Memory B cell (primary cell): ENCODE results near the gene BRSK2.
A peak's percentile ranks its signal among the peaks of the same experiment; 100 is the strongest.

Experiments
- ATAC-seq: fragments of 150-1000 bp; cut with Tn5 transposase; 2 replicates; pipeline ENCODE4 v1.10.0; 2021; ENCODE audit warnings: low read depth, mild to moderate bottlenecking, moderate library complexity
- DNase-seq, 2 donors: peaks; one replicate each; pipeline ENCODE4 v3.0.0; 2022; ENCODE audit warnings: low spot score in 2 of 2
- H3K27ac Mint-ChIP-seq: one replicate; pipeline ENCODE4 v1.8.0; 2022; ENCODE audit warnings: mild to moderate bottlenecking, moderate library complexity, mixed read lengths
- H3K27me3 Mint-ChIP-seq: one replicate; pipeline ENCODE4 v1.8.0; 2022; ENCODE audit warnings: mixed read lengths
- H3K36me3 Mint-ChIP-seq: one replicate; pipeline ENCODE4 v1.8.0; 2022; ENCODE audit warnings: mild to moderate bottlenecking, mixed read lengths
- H3K4me1 Mint-ChIP-seq: one replicate; pipeline ENCODE4 v1.8.0; 2022; ENCODE audit warnings: mixed read lengths
- H3K4me3 Mint-ChIP-seq: one replicate; pipeline ENCODE4 v1.8.0; 2022; ENCODE audit warnings: mild to moderate bottlenecking, moderate library complexity, mixed read lengths
- H3K9me3 Mint-ChIP-seq: one replicate; pipeline ENCODE4 v1.8.0; 2022; ENCODE audit warnings: mixed read lengths

BRSK2 gene

DNA sequence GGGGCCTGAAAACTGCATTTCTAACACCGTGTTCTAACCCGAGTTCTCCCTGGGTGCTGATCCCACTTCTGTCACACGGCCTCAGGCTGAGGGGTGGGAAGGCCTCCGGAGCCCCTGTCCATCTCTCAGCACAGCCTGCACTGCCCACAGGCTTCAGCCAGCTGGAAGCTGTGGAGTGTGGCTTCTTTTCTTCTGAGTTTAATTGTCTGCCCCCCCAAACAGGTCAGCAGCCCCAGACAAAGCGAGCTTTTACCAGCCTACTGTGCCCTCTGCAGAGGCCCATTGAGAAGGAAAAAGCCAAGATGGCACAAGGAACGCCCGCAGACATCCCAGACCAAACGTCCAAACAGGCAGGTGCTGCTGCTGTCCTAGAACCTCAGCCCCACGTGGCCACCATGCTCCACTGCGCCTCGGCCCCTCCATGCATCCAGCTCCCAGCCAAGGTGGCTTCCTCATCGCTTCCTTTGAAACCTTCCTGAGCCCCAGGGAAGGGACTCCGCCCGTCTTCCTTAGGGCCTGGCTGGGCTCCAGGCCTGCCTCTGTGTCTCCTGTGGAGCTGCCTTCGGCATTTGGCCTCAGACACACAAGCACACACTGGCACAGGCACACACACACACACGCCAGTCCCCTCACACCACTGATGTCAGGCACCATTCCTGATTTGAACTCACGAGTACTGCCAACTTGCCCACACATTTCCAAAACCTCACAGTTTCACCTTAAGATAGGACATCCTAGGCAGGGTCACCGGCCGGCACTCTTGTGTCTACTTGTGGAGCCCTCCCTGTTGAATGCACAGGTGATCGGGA is 95.2 kb downstream of the BRSK2 start:
- Mint-ChIP-seq H3K27me3 (no peaks in the 10 kb centered on the region), H3K4me3 (no peak overlapping the region), H3K27ac (peak overlapping the region; percentile 28), H3K36me3 (peaks cover 2% of the 10 kb centered on the region), H3K4me1 (peaks cover 21% of the 10 kb centered on the region), H3K9me3 (no peaks in the 10 kb centered on the region)
- DNase-seq (no peak), ATAC-seq (no peak)

DNA sequence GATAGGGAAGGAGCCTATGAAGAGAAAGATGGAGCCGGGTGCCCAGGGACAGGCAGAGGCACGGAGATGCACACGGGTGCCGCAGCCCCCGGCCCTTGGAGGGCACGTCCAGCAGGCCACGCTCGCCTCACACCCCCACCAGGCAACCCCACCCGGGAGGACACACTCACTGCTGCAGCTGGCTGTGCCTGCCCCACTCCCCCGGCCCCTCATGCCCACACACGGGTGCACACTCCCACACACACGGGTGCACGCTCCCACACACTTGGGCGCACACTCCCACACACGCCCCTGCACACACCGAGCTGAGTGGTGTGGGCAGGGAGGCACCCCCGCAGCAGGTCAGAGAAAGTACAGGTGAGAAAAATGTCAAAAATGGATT is 95.8 kb downstream of the BRSK2 start:
- H3K4me3 Mint-ChIP-seq: peak overlapping the region; percentile 59
- peak overlapping the region; percentile 28 for H3K27ac Mint-ChIP-seq
- peak; percentile 35 for ATAC-seq
- peaks cover 21% of the 10 kb centered on the region for H3K4me1 Mint-ChIP-seq
- H3K36me3 Mint-ChIP-seq: no peaks in the 10 kb centered on the region
- H3K9me3 Mint-ChIP-seq: no peaks in the 10 kb centered on the region
- no peak for DNase-seq
- H3K27me3 Mint-ChIP-seq: no peaks in the 10 kb centered on the region

DNA sequence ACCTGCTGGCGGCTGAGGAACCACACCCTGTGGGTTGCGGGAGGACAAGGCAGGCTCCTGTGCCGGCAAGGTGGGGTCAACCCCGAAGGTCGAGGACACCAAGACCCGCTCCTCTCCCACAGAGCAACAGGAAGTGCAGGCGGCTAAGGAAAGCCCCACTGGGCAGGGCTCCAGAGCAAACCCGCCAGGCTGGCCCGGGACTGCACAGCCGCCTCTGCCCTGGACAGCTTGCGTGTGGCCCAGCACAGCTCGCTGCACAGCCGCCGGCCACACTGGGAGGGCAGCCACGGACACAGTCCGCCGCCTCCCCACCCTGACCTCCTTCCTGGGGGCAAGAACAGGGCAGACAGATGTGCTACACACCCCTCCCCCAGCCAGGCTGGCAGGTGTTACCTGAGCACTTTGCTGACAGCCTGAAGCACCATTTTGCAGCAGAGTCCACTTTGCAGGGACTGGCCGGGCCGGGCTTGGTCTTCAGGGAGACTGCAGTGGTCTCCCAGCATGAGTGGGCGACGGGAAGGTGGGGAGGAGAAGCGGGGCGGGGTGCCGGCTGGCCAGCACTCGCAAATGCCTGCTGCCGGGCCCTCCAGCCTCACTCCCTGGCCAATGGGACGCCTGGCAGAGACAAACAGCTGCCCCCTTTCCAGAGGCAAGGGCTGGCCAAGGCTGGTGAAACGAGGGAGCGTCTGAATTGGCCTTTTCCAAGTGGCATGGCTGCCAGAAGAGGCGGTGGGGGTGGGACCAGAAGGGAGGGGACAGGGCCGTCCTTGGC is 96.5 kb downstream of the BRSK2 start, which contains the start of gene MOB2:
TSS of gene MOB2 (minus strand) at position 726 of the 772 bp plus-strand sequence. CDS start at position 503, 223 bp downstream.
- Mint-ChIP-seq H3K27me3 (no peaks in the 10 kb centered on the region), H3K36me3 (no peaks in the 10 kb centered on the region), H3K4me1 (peaks cover 21% of the 10 kb centered on the region), H3K9me3 (no peaks in the 10 kb centered on the region), H3K4me3 (peak within 1 kb of the TSS; percentile 59), H3K27ac (peak within 1 kb of the TSS; percentile 42)
- DNase-seq: no peak
- peak; percentile 76 for ATAC-seq

DNA sequence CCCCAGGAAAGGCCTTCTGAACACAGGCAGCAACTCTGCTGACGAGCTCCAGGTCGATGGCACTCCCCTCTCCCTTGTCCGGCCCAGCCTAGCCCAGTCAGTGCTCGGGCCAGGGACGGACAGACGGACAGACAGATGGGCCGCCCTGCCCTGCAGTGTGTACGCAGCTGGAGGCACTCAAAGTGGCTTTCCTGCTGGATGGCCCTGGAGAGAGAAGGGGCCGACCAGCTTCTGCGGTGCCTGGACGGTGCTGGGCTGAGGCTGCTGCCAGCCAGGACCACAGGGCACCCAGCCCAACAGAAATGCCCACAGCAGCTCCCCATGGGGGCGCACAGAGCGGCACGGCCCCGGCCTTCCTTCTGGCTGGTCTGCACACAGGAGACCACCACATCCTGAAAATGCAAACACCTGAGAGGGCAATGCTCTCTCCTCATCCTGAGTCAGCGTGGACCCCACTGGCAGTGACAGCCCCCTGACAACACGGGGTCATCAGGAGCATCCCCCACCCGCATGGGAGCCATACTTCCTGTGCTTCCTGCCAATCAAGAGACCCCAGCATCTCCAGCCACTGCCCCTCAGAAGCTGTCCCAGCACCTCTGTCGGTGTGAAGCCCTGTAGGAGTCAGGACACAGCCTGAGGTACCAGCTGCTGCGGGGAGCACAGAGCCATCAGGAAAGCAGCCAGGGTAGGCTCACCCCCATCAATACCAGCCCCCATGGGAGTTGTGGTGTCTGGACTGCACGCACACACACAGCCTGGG is 97.5 kb downstream of the BRSK2 start:
- ATAC-seq: no peak
- Mint-ChIP-seq H3K4me1 (peaks cover 21% of the 10 kb centered on the region), H3K27ac (peak overlapping the region; percentile 42)

DNA sequence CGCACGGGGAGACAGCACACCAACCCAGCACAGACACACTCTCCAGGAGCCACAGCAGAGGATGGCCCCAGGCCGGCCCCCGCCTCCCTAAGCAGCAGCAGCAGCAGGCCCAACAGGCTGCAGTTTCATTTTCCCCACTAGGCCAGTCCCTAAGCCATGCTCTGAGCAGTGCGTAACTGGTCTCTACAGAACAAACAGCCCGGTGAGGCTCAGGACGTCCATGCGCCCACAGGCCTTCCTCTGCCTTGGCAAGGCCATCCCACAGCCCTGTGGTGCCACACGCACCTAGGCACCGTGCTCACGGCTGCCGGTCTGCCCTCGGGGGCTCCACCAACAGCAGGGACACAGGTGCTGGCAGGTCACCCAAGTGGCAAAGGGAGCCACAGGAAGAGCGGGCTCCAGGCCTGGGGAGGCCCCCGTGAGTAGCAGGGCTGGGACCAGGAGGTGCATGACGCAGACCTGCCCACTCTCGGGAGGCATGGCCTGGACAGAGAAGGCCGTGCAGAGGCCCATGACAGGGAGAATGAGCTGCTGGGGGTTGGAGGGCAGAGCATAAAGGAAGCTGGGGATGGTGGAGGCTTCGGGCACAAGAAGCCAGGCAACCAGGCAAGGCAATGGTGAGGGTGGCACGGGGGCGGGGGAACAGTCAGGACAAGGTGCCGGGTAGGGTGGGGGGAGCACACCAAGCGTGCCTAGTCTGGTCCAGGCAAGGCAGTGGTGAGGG is 98.3 kb downstream of the BRSK2 start:
- Mint-ChIP-seq H3K4me1 (peaks cover 27% of the 10 kb centered on the region), H3K4me3 (no peak overlapping the region), H3K27me3 (no peaks in the 10 kb centered on the region), H3K9me3 (no peaks in the 10 kb centered on the region), H3K36me3 (no peaks in the 10 kb centered on the region), H3K27ac (no peak overlapping the region)
- no peak for DNase-seq
- no peak for ATAC-seq

More for the DNA sequence above, 97.5 kb downstream of the BRSK2 start:
- Mint-ChIP-seq H3K9me3 (no peaks in the 10 kb centered on the region), H3K36me3 (no peaks in the 10 kb centered on the region), H3K27me3 (no peaks in the 10 kb centered on the region), H3K4me3 (peak overlapping the region; percentile 12)
- no peak for DNase-seq

DNA sequence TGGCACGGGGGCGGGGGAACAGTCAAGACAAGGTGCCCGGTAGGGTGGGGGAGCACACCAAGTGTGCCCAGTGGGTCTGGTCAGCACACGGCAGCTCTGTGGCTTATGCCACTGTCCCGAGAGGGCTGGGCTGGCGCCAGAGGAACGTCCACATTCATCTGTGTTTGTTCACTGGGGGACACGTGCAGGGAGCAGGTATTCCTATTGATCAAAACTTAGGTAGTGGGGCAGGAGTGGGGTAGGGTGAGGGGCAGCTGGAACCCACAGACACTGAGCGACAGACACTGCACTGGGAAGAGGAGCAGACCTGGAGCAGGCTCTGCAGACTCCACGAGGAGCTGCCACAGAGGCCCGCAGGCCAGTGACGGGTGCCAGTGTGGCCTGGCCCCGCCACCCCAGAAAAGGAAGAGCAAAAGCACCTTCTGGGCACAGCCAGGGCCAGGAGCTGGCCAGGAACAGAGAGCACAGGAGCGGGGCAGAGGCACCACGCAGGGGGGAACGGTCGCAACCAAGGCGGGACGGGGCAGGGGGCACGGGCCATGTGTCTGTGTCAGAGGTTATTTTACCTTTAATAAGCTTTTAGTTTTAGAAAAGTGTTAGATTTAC is 98.9 kb downstream of the BRSK2 start:
- no peak for DNase-seq
- Mint-ChIP-seq H3K9me3 (peaks cover under 1% of the 10 kb centered on the region), H3K27ac (no peak overlapping the region), H3K36me3 (peaks cover 2% of the 10 kb centered on the region), H3K4me1 (peaks cover 27% of the 10 kb centered on the region), H3K4me3 (no peak overlapping the region), H3K27me3 (no peaks in the 10 kb centered on the region)
- no peak for ATAC-seq

DNA sequence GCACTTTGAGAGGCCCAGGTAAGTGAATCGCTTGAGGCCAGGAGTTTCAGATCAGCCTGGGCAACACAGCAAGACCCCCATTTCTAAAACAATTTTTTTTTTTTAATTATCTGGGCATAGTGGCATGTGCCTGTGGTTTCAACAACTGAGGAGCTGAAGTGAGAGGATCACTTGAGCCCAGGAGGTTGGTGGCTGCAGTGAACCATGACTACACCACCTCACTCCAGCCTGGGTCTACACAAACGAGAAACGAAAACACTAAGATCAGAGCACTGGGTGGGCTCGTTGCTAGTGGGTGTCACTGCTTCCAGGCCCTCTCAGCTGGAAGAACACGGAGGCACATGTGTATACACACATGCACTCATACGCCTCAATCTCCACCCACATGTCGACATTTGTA is 100.9 kb downstream of the BRSK2 start:
- ATAC-seq: no peak
- peaks cover 7% of the 10 kb centered on the region for H3K36me3 Mint-ChIP-seq
- H3K4me1 Mint-ChIP-seq: peaks cover 34% of the 10 kb centered on the region
- DNase-seq: no peak
- peaks cover 3% of the 10 kb centered on the region for H3K9me3 Mint-ChIP-seq
- no peaks in the 10 kb centered on the region for H3K27me3 Mint-ChIP-seq
- H3K4me3 Mint-ChIP-seq: no peak overlapping the region
- no peak overlapping the region for H3K27ac Mint-ChIP-seq

DNA sequence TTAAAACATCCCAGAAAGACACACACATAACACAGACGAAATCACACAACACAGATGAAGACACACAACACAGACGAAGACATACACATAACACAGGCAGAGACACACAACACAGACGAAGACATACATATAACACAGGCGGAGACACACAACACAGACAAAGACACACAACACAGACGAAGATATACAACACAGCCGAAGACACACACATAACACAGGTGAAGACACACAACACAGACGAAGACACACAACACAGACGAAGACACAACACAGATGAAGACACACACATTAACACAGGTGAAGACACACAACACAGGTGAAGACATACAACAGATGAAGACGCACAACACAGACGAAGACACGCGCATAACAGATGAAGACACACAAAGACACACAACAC is 101.6 kb downstream of the BRSK2 start:
- no peaks in the 10 kb centered on the region for H3K27me3 Mint-ChIP-seq
- ATAC-seq (no peak), DNase-seq (no peak)
- peaks cover 13% of the 10 kb centered on the region for H3K36me3 Mint-ChIP-seq
- peaks cover 37% of the 10 kb centered on the region for H3K4me1 Mint-ChIP-seq
- no peak overlapping the region for H3K27ac Mint-ChIP-seq
- no peak overlapping the region for H3K4me3 Mint-ChIP-seq
- H3K9me3 Mint-ChIP-seq: peaks cover 3% of the 10 kb centered on the region

DNA sequence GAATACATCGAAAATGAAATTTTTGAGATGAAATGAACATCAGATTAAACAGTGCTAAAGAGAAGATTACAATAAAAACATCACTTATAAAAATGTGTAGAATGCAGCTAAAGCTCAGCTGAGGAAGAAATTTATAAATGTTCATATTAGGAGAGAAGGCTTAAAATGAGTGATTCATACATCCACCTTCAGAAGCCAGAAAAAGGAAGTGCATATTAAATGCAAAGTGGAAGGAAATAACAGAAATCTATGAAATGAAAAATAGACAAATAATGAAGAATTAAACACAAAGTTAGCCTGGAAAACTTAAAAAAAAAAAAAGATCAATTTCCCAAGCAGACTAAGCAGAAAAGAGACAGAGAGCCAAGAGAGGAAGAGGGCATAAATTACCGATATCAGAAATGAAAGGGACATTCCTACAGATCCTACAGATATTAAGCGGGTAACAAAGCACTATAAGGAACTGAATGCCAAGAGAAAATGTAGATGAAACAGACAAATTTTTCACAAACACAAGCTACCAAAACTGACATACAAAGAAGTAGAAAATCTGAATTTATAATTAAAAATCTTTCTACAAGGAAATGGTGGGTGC is 104.0 kb downstream of the BRSK2 start:
- Mint-ChIP-seq H3K27ac (no peak overlapping the region), H3K9me3 (peaks cover 3% of the 10 kb centered on the region), H3K4me3 (no peak overlapping the region), H3K4me1 (peaks cover 46% of the 10 kb centered on the region), H3K36me3 (peaks cover 19% of the 10 kb centered on the region), H3K27me3 (no peaks in the 10 kb centered on the region)
- no peak for DNase-seq
- no peak for ATAC-seq

DNA sequence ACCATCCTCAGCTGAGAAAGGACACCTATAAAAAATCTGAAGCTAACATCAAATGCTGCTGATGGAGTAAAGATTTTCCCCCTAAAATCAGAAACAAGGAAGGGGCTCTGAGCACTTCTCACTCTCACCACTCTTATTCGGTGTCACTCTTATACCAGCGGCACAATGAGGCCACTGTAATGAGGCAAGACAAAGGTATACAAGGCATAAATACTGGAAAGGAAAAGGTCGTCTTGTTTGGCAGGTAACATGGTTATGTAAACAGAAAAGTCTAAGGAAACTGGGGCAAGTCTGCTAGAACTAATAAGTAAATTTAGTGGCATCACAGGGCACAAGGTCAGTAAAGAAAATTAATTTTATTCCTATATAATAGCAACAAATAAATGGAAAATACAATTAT is 104.9 kb downstream of the BRSK2 start:
- no peak overlapping the region for H3K27ac Mint-ChIP-seq
- peaks cover 47% of the 10 kb centered on the region for H3K4me1 Mint-ChIP-seq
- ATAC-seq (no peak), DNase-seq (no peak)
- H3K36me3 Mint-ChIP-seq: peaks cover 24% of the 10 kb centered on the region
- no peak overlapping the region for H3K4me3 Mint-ChIP-seq
- peaks cover 3% of the 10 kb centered on the region for H3K9me3 Mint-ChIP-seq
- H3K27me3 Mint-ChIP-seq: no peaks in the 10 kb centered on the region

DNA sequence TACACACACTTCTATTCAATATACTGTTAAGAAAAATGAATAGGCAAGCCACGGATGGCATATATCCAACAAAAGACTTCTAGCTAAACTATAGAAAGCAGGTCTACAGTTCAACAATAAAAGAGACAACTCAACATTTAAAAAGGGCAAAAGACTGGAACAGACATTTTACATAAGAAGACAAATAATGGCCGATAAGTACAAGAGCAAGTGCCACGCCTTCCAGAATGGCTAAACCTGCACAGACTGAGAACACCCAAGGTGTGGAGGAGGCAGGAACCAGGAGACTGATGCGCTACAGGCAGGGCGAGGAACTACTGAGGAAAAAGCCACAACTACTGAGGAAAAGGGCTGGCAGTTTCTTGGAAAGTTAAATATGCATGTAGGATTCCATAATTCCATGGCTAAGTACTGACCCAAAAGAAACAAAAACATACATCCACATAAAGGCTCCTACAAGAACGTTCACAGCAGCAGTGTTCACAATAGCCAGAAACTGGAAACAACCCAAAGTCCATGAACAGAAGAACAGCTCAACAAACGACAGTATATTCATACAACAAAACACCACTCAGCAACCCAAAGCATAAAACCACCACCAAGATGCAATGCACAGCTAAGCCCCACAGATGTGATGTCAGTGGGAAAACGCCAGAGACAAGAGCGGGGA is 106.5 kb downstream of the BRSK2 start:
- H3K36me3 Mint-ChIP-seq: peaks cover 36% of the 10 kb centered on the region
- no peaks in the 10 kb centered on the region for H3K27me3 Mint-ChIP-seq
- H3K4me1 Mint-ChIP-seq: peaks cover 55% of the 10 kb centered on the region
- no peak overlapping the region for H3K4me3 Mint-ChIP-seq
- no peak overlapping the region for H3K27ac Mint-ChIP-seq
- peaks cover 3% of the 10 kb centered on the region for H3K9me3 Mint-ChIP-seq
- ATAC-seq: no peak
- DNase-seq: no peak

DNA sequence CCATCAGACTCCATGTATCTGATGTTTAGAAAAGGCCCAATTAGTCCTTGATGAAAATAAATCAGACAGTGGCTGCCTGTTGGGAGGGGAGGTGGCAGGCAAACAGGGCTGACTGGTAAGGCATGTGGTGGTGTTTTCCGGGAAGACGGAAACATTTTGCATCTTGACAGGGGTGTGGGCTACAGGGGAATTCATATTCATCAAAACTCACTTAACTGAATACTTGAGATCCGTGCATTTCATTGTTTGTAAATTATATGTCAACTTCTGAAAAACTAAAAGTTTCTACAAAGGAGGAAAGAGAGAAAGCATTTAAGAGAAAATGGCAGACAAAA is 107.0 kb downstream of the BRSK2 start:
- peaks cover 37% of the 10 kb centered on the region for H3K36me3 Mint-ChIP-seq
- no peak for DNase-seq
- peak overlapping the region; percentile 8 for H3K27ac Mint-ChIP-seq
- H3K4me3 Mint-ChIP-seq: no peak overlapping the region
- peaks cover 3% of the 10 kb centered on the region for H3K9me3 Mint-ChIP-seq
- no peaks in the 10 kb centered on the region for H3K27me3 Mint-ChIP-seq
- ATAC-seq: no peak
- H3K4me1 Mint-ChIP-seq: peaks cover 55% of the 10 kb centered on the region
